Measurements from ENCODE around the gene SPRR2F.
"Not testable (repeated sequence)": the region's sequence is repeated elsewhere in the genome, so short reads cannot be mapped to it uniquely, and the experiment has no call there.

Gene SPRR2F, protein sequence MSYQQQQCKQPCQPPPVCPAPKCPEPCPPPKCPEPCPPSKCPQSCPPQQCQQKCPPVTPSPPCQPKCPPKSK

DNA sequence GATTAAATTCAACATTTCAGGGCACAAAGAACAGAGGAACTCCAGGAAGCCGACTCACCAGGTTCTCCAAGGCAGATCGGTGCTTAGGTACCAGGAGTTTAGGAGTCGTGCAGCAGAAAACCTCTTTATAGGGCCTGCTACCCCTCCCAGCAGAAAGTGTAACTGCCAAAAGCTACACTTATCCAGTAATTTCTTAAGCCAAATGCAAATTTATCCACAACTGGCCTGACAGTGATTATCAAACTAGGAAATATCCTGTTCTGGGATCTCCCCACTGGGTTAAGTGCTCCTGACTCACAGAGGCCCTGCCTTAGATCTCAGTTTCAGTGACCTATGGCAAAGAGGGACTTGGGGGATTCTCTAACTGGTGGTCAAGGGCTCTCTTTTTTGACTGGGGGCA lies at the start of gene SPRR2F:
TSS of gene SPRR2F (minus strand) at position 101 of the 400 bp plus-strand sequence. CDS start 783 bp downstream, outside the sequence.
- FAIRE-seq: no peak

DNA sequence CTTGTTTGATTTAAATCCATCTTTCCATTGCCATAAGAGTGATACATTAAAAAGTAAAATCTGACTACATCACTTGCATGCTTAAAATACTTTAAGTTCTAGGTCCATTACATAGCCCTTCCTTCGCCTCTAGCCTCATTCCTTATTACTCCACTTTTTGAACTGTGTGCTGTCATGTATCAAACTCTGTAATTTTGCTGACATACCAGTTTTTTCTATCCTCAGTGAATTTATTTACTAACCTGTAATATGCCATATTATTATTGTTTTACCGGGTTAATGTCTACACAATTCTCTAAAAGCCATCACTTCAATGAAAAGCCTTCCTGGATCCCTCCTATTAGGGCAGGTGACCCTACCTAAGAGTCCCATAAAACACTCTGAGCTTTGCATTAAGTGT lies 42.2 kb upstream of the SPRR2F start:
- FAIRE-seq: no peak

DNA sequence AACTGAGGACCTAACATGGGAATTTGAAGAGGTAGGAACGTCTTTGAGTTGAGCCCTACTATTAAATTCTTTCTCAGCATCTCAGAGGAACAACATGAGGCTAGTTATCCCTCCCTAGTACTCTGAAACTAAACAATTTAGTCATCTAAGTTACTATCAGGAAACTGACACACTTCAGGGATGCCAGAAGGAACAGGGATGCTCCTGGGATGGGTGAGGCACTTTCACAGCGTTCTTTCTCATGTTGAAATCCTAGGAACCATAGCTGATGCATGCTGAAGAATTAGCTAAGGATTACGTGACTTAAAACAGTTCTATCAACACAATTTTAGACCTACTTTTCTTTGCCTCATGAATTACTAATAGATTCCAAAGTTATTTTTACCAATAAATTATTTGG lies 39.2 kb upstream of the SPRR2F start:
- FAIRE-seq: no peak

DNA sequence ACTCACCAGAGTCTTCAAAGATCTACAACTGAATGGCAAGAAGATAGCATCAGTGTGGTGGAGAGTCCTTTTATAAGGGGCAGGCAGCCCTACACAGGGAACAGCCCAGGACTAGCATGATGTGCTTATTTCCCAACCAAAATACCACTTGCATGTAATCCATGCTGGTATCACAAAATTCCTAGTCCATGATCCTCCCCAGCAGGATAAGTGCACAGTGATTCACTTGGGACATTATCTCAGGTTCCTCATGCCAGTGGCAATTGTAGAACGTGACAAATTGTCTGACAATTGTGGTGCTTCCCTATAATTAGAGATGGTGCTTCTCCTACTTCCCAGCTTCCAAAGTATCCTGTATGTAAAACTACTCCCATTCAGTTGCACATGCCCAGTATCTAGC lies 37.5 kb upstream of the SPRR2F start, which contains the start of gene SPRR2G:
TSS of gene SPRR2G (minus strand) at position 45 of the 400 bp plus-strand sequence. CDS start 780 bp downstream, outside the sequence.
- FAIRE-seq: no peak

DNA sequence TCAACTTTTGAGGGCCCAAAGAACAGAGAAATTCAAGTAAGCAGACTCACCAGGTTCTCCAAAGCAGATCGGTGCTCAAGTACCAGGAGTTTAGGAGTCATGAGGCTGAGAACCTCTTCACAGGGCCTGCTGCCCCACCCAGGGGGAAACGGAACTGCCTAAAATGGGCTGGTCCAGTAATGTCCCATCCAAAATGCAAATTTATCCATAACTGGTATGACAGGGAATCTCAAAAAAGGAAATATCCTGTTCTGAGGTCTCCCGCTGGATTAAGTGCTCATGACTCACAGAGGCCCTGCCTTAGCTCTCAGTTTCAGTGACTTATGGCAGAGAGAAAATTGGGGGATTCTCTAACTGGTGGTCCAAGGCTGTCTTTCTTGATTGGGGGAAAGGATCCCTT lies 28.1 kb upstream of the SPRR2F start:
- no peak for FAIRE-seq

DNA sequence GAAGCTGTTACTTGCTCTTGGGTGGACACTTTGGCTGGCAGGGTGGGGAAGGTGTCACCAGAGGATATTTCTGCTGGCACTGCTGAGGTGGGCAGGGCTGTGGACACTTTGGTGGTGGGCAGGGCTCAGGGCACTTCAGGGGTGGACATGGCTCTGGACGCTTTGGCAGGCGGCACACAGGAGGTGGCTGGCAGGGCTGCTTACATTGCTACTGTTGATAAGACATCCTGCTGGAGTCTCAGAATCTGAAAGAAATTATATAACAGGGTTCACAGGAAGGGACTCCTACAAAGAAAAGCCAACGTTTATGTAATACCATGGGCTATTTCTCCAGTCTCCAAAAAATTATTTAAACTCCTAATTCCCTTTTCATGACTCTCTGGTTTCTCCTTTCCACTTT lies 27.2 kb upstream of the SPRR2F start:
- FAIRE-seq: no peak

DNA sequence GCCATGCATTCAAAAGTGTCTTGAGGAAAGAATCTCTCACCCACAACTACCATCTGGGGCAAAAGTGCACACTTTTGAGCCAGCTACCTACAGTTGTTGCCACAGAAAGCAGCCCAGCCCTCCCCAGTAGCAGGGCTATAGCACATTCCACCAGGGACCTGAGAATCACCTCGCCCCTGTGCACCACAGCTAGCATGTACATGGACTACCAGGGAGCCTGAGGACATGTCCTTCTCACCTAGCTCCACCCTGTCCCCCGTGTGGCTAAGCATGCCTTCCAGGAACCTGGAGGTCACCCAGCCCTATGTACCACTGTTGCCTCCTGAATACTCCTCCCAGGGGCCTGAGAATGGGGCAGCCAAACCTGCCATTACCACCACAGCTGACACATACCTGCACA lies 20.4 kb upstream of the SPRR2F start:
- no peak for FAIRE-seq

DNA sequence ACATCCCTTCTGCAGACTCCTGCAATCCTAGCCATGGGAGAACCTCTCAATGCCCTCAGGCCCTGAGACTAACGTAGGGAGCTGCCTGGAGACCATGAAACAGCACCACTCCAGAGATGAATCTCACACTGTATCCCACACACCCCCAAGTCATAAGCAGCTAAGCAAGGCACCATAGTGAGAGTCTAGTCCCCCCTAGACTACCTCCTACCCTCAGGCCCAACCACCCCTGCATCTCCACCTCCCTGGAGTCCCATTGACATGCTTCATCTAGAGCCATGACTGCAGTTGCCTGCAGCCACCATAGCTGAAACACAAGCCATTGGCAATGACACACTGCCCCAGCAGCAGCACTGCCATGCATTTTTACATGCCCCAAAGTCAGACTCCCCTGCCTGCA lies 20.0 kb upstream of the SPRR2F start:
- no peak for FAIRE-seq

DNA sequence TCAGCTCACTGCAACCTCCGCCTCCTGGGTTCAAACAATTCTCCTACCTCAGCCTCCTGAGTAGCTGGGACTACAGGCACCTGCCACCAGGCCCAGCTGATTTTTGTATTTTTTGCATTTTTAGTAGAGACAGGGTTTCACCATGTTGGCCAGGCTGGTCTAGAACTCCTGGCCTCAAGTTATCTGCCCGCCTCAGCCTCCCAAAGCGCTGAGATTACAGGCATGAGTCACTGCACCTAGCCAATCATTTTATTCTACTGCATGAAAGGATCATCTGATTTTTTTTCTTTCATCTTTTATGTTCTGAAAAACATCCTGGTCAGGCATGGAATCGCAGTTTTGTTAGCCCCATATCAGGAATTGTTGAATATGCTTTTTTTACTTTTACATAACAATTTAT lies 15.4 kb upstream of the SPRR2F start:
- FAIRE-seq: not testable (repeated sequence)

DNA sequence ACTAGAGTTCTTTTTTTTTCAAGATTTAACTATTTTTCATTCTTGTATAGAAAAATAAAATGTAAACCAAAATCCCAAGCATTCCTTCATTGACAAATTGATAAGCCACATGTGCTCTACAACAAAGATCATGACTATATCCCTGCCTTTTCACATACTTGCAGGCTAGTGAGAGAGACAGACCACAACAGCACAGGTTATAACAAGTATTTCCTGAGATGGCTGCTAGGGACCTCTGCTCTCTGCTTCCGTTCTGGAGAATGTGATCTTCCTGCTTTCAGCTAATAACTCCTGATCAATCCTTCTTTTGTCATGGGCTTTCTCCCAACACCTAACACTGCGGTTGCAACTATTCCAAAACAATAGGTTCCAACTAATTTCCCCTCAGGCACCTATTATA lies 14.0 kb upstream of the SPRR2F start:
- no peak for FAIRE-seq

DNA sequence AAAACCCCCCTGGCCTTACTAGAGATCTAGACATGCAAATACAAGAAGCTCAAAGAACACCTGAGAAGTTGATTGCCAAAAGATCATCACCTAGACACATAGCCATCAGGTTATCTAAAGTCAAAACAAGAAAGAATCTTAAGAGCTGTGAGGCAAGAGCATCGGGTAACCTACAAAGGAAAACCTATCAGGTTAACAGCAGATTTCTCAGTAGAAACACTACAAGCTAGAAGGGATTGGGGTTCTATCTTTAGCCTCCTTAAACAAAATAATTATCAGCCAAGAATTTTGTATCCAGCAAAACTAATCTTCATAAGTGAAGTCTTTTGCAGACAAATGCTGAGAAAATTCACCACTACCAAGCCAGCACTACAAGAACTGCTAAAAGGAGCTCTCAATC lies 12.2 kb upstream of the SPRR2F start:
- FAIRE-seq: no peak

DNA sequence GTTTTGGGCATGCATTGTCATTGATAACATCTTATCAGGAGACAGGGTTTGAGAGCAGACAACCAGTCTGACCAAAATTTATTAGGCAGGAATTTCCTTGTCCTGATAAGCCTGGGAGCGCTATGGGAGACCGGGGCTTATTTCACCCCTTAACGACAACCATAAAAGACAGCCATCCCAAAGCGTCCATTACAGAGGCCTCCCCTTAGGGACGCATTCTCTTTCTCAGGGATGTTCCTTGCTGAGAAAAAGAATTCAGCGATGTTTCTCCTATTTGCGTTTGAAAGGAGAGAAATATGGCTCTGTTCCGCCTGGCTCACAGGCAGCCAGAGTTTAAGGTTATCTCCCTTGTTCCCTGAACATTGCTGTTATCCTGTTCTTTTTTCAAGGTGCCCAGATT lies 10.5 kb upstream of the SPRR2F start:
- FAIRE-seq: not testable (repeated sequence)

DNA sequence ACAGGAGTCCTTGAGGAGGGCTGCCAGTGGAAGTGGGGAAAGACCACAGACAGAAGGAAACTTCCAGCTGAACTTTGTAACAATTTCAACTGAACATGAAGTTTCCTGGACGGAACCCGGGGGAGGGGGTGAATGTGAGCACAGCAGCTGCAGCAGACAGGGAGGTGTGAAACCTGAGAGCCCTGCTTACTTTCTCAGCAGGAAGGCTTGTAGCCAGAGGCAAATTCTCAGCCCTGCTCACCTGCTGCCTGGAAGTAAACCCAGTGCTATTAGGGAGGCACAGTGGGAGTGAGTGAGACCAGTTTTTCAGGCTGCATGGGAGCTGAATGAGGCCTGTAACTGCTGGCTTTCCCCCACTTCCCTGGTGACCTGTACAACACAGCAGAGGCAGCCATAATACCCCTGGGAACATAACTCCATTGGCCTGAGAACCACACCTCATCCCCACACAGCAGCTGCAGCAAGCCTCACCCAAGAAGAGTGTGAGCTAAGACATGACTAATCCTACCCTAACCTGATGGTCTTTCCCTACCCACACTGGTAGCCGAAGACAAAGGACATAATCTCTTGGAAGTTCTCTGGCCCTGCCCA lies 9.6 kb upstream of the SPRR2F start:
- FAIRE-seq: no peak

DNA sequence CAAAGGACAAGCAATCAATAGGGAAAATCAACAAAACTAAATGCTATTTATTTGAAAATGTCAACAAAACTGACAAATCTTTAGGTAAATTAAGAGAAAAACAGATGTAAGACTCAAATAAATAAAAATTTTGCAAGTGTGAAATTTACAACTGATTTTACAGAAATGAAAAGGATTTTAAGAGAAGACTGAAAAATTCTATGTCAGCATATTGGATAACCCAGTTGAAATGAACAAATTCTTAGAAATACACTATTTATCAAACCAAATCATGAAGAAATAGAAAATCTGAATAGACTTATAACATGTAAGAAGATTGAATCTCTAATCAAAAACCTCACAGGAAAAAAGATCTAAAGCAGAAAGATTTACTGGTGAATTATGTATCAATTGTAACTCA lies 7.6 kb upstream of the SPRR2F start:
- FAIRE-seq: no peak

DNA sequence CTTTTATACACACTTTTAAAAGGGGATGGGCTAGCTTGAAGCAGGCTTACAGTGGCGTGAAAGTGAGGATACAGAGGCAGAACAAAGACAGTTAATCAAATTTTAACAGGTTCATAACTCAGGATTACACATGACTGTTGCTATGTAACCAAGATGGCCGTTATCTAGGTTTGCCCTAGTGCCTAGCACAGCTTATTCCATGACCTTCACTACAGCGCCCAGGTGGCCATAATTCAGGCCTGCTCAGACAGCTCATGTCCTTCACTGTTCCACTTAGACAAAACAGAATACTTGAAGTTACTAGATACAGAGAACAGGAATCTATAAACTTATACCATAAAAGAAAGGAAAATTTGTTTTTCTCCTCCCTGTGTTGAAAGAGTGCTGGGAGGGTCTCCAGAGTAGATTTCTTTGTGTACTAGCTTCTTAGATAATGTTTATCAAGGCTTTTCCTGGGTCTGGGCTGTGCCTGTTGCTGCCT lies 6.2 kb upstream of the SPRR2F start:
- no peak for FAIRE-seq

DNA sequence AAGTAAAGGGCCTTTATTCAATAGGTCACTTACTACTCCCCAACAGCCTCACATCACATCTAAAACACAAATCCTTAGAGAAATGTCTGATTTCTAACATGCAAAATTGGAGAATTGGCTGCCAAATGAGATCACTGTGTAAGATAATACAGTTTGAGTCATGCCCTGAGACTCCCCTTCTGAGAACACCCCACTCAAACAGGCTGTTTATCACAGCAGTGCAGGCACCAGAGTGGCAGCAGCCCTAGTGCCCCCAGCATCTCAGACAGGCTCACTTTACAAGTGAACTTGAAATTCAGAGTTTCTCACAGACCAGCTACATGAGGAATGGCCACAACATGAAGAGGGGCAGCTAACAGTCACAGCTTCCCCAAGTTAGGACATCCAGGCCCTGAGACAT lies 1.9 kb upstream of the SPRR2F start:
- FAIRE-seq: not testable (repeated sequence)

DNA sequence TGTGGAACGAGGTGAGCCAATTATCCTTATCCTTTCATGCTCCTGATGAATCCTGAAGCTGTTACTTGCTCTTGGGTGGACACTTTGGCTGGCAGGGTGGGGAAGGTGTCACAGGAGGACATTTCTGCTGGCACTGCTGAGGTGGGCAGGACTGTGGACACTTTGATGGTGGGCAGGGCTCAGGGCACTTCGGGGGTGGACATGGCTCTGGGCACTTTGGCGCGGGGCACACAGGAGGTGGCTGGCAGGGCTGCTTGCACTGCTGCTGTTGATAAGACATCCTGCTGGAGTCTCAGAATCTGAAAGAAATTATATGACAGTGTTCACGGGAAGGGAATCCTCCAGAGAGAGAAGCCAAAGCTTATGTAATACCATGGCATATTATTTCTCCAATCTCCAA lies 862 bp downstream of the SPRR2F start:
- not testable (repeated sequence) for FAIRE-seq

DNA sequence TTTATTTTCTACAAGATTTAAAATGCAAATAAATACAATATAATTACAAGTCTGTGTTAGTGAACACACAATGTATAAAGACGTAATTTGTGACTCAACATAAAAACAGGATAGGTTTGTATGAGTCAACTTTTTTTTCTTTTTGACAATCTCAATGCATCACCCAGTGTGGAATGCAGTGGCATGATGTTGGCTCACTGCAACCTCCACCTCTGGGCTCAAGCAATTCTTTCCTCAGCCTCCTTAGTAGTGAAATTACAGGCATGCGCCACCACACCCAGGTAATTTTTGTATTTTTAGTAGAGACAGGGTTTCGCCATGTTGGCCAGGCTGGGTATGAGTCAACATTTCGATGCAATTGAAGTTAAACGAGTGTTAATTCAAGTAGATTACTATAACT lies 13.1 kb downstream of the SPRR2F start:
- no peak for FAIRE-seq

DNA sequence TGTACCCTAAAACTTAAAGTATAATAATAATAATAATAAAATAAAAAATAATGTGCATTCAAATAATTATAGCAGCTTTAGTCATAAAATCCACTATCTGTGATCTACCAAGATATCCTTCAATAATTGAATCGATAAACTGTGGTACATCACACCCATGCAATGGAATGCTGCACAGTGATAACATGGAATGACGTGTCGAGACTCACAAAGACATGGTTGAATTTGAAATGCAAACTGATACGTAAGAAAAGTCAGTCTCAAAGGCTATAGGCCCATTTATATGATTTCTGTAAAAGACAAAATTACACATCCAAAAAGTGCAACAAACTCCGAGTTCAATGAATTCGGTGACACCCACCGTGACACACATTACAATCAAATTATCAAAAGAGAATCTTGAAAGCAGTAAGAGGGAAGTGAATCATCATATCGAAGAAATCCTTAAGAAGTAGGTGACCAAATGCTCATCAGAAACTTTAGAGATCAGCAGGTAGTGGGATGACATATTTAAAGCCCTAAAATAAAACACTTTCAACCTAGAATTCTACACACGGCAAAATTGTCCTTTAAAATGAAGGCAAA lies 13.8 kb downstream of the SPRR2F start:
- FAIRE-seq: no peak

DNA sequence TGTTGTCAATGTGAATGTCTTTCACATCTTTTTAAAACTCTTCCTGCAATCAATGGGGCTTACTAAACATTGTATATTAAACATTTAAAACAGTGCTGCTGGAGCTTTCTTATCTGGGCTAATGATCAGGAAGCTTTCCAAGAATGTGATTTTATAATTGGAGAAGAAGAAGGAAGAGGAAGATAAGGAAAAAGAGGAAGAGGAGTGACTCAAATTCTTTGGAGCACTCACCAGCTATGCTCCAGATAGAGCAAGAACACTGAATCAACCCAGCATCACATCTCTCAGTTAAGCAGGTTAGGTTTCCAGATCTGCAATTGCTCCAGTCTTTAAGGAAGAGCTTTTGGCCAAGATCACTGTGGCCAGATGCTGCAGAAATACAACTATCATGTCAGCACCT lies 17.6 kb downstream of the SPRR2F start:
- no peak for FAIRE-seq

DNA sequence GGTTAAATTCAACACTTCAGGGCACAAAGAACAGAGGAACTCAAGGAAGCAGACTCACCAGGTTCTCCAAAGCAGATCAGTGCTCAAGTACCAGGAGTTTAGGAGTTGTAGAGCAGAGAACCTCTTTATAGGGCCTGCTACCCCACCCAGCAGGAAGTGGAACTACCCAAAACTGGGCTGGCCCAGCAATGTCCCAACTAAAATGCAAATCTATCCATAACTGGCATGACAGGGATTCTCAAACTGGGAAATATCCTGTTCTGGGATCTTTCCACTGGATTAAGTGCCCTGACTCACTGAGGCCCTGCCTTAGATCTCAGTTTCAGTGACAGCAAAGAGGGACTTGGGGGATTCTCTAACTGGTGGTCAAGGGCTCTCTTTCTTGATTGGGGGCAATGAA lies 18.9 kb downstream of the SPRR2F start, which contains the start of gene SPRR2E:
TSS of gene SPRR2E (minus strand) at position 101 of the 400 bp plus-strand sequence. CDS start 775 bp downstream, outside the sequence.
- no peak for FAIRE-seq

DNA sequence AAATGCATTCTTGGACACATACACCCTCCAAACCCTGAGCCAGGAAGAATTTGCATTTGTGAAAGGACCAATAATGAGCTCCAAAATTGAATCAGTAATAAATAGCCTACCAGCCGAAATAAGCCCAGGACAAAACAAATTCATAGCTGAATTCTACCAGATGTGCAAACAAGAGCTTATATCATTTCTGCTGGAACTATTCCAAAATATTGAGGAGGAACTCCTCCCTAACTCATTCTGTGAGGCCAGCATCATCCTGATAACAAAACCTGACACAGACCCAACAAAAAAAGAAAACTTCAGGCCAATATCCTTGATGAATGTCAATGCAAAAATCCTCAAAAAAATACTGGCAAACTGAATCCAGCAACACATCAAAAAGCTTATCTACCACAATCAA lies 25.7 kb downstream of the SPRR2F start:
- FAIRE-seq: no peak

DNA sequence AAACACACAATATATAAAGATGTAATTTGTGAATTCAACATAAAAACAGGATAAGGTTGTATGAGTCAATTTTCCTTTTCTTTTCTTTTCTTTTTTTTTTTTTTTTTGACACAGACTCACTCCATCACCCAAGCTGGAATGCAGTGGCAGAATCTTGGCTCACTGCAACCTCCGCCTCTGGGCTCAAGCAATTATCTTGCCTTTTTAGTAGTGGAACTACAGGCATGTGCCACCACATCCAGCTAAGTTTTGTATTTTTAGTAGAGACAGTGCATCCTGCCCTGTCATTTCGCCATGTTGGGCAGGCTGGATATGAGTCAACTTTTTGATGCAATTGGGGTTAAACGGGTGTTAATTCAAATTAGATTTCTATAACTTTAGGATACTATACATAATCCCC lies 31.6 kb downstream of the SPRR2F start:
- no peak for FAIRE-seq

Measured in islet of Langerhans (tissue), 1 donor.